K562 (cell line): ENCODE measurements around the gene HACD1. TPM values are rescaled to one million over a fixed set of nuclear protein-coding genes. Genes with fewer than 3 reads are reported as not detected.

Source experiments
- ATAC-seq: fragments of 200-7000 bp; cut with Tn5 transposase; 3 replicates; pipeline ENCODE4 v1.9.1; 2020; ENCODE audit warnings: moderate library complexity
- BruUV-seq: library from RNA; stranded (reverse); fragments of 400-500 nt; replicated peaks from 2 replicates; lab custom pipeline; 2021; lab: Mats Ljungman, UMichigan
- CTCF ChIA-PET: fragments of 300-600 bp; formaldehyde crosslinking; extraction: SDS; loops from one replicate; lab custom pipeline; 2021; ENCODE audit warnings: low intra/inter-chr PET ratio; lab: Yijun Ruan, JAX
- POLR2A ChIA-PET: fragments of 300-600, 350-650 bp; sonication (Branson Sonifier 250); formaldehyde crosslinking; extraction: SDS; loops from one replicate; lab custom pipeline; 2021; ENCODE audit warnings: antibody characterized with exemption, inconsistent platforms; lab: Yijun Ruan, JAX
- DNase-seq, 4 experiments: peaks; one replicate each; pipeline versions ENCODE4 v3.0.0 to v3.0.0-alpha.2; 2011 to 2018; ENCODE audit warnings: low spot score in 3 of 4, mixed read lengths in 3 of 4; ENCODE audit errors: extremely low read depth in 1 of 4
- FAIRE-seq: peaks from 2 replicates; lab custom pipeline; 2011; peaks lifted over from hg19 to GRCh38; lab: Jason Lieb, UNC
- H2AFZ ChIP-seq: 2 replicates; pipeline ENCODE4 v1.6.0; 2011; ENCODE audit warnings: low read depth, low read length, control low read depth, inconsistent platforms
- H3K27ac ChIP-seq: fragments of 200-600 bp; 3 replicates; pipeline ENCODE4 v1.8.0; 2011; ENCODE audit warnings: low read depth, mild to moderate bottlenecking, control low read depth, inconsistent platforms, low read length, moderate library complexity, mixed read lengths; ENCODE audit errors: extremely low read depth
- H3K27me3 ChIP-seq, 2 experiments: fragments of 300-600 bp in 1 of 2; 2 replicates in 1 of 2; 3 replicates in 1 of 2; pipeline versions ENCODE4 v1.6.0 to v1.8.0; 2011; ENCODE audit warnings: inconsistent platforms in 2 of 2, low read length in 2 of 2, mild to moderate bottlenecking in 1 of 2, mixed read lengths in 1 of 2, moderate library complexity in 1 of 2; ENCODE audit not compliant: control insufficient read depth in 2 of 2, insufficient read depth in 2 of 2
- H3K36me3 ChIP-seq: fragments of 300-600 bp; 3 replicates; pipeline ENCODE4 v1.8.0; 2011; ENCODE audit warnings: mild to moderate bottlenecking, low read length, inconsistent platforms; ENCODE audit not compliant: control insufficient read depth, insufficient read depth
- H3K4me1 ChIP-seq, 2 experiments: fragments of 200-600 bp in 1 of 2; replicated peaks in 1 of 2; 2 replicates in 1 of 2; 3 replicates in 1 of 2; pipeline versions ENCODE4 v1.5.1 to v1.8.0; 2011; ENCODE audit warnings: inconsistent platforms in 2 of 2, low read length in 2 of 2, mild to moderate bottlenecking in 1 of 2, mixed read lengths in 1 of 2, moderate library complexity in 1 of 2; ENCODE audit not compliant: control insufficient read depth in 2 of 2, insufficient read depth in 2 of 2
- H3K4me2 ChIP-seq: 2 replicates; pipeline ENCODE4 v1.6.1; 2011; ENCODE audit warnings: low read length, control low read depth, inconsistent platforms, mixed read lengths; ENCODE audit not compliant: insufficient read depth
- H3K4me3 ChIP-seq: fragments of 200-600 bp; sonication (generic), shearing (Covaris generic); 2 replicates; pipeline ENCODE4 v1.5.1; 2016; ENCODE audit warnings: control low read depth, inconsistent platforms
- H3K79me2 ChIP-seq: fragments of 200-600 bp; 3 replicates; pipeline ENCODE4 v1.8.0; 2011; ENCODE audit warnings: low read length, inconsistent platforms; ENCODE audit not compliant: control insufficient read depth, insufficient read depth
- H3K9ac ChIP-seq, 2 experiments: 2 replicates each; pipeline versions ENCODE4 v1.6.0 to v1.6.1; 2011; ENCODE audit warnings: low read depth in 2 of 2, low read length in 2 of 2, control low read depth in 1 of 2, inconsistent platforms in 1 of 2, mild to moderate bottlenecking in 1 of 2, mixed read lengths in 1 of 2; ENCODE audit not compliant: insufficient read depth in 1 of 2
- H3K9me1 ChIP-seq: one replicate; pipeline ENCODE4 v1.6.0; 2011; ENCODE audit warnings: inconsistent platforms, mild to moderate bottlenecking, low read length, moderate library complexity; ENCODE audit not compliant: control insufficient read depth, insufficient read depth
- H3K9me3 ChIP-seq: replicated peaks from 2 replicates; pipeline ENCODE4 v1.5.1; 2011; ENCODE audit warnings: low read depth, low read length, inconsistent platforms; ENCODE audit not compliant: control insufficient read depth, insufficient read depth
- H4K20me1 ChIP-seq: replicated peaks from 2 replicates; pipeline ENCODE4 v1.6.1; 2011; ENCODE audit warnings: low read length, inconsistent platforms, mixed read lengths; ENCODE audit not compliant: control insufficient read depth, insufficient read depth
- ASH1L ChIP-seq: fragments of 450-650 bp; IDR thresholded peaks from 2 replicates; pipeline ENCODE4 v1.6.1; 2018; ENCODE audit warnings: borderline replicate concordance, mild to moderate bottlenecking, low read depth; ENCODE audit not compliant: partially characterized antibody
- CC2D1A ChIP-seq: fragments of 450-650 bp; IDR thresholded peaks from 2 replicates; pipeline ENCODE4 v1.6.1; 2017; ENCODE audit warnings: mild to moderate bottlenecking
- FOXK2 ChIP-seq, 2 experiments: fragments of 450-650 bp; IDR thresholded peaks in 1 of 2; conservative IDR thresholded peaks in 1 of 2; 2 replicates each; pipeline ENCODE4 v1.6.1; 2016; ENCODE audit warnings: low read depth in 2 of 2, mild to moderate bottlenecking in 1 of 2
- MCM7 ChIP-seq, 2 experiments: fragments of 450-650 bp; IDR thresholded peaks; 2 replicates each; pipeline ENCODE4 v1.6.1; 2016 to 2018
- NFYB ChIP-seq: IDR thresholded peaks from 2 replicates; pipeline ENCODE4 v1.6.1; 2011; ENCODE audit warnings: mild to moderate bottlenecking, moderate library complexity; ENCODE audit not compliant: insufficient read length; ENCODE audit errors: extremely low read depth
- ZNF121 ChIP-seq: sonication (generic); formaldehyde crosslinking; conservative IDR thresholded peaks from 2 replicates; pipeline ENCODE4 v1.8.0; 2022; ENCODE audit warnings: missing genetic modification reagents
- ZNF324 ChIP-seq: fragments of 250-450 bp; sonication (Bioruptor Pico); IDR thresholded peaks from 2 replicates; pipeline ENCODE4 v1.4.0; 2020; ENCODE audit warnings: mild to moderate bottlenecking
- WGBS: fragments of 100-300 bp; shearing (Covaris generic); methylation state at CpG from one replicate; pipeline ENCODE4 v1.1.6; 2016; ENCODE audit warnings: low coverage, mixed read lengths; ENCODE audit not compliant: insufficient coverage; ENCODE audit errors: missing lambda C conversion rate; 5-methylcytosine and 5-hydroxymethylcytosine counted together
- in situ Hi-C: fragments of 300-500 bp; cut with MboI; formaldehyde crosslinking; loops from 4 replicates; pipeline ENCODE4 v1.15.0; 2018; ENCODE audit warnings: inconsistent platforms, mixed read lengths
- intact Hi-C: fragments of 100-400 bp; cut with micrococcal nuclease; formaldehyde crosslinking; loops from 2 replicates; pipeline ENCODE4 v1.14.2; 2022
- polyA plus RNA-seq, 8 experiments: library from polyadenylated mRNA; depleted of rRNA in 4 of 8; stranded (reverse) in 5 of 8; unstranded in 3 of 8; fragments of >200 nt; fragmentation: Nextera tagmentation in 2 of 8; fragmentation: Illumina TruSeq in 1 of 8; extraction: Ambion mirVana in 2 of 8; extraction: Trizol in 1 of 8; gene quantifications; 2 replicates each; pipeline versions ENCODE4 v1.2.1 to v1.2.3, GENCODE V29; 2011 to 2014; ENCODE audit warnings: inconsistent platforms in 1 of 8, missing spikeins in 1 of 8
- total RNA-seq, 7 experiments: library from RNA; depleted of rRNA in 6 of 7; stranded (reverse); fragments of >200 nt in 6 of 7; fragmentation: Illumina TruSeq in 2 of 7; extraction: Trizol in 2 of 7; gene quantifications; 2 replicates each; pipeline versions ENCODE4 v1.2.1 to v1.2.3, GENCODE V29; 2011 to 2021; ENCODE audit warnings: low replicate concordance in 1 of 7

HACD1 gene
- total and polyA plus RNA-seq, 9 of the 15 experiments (the other 6 are each of a cell fraction or from before 2014, with no cell fraction given) = 0.99 to 4.5 (median 2.4) TPM

DNA sequence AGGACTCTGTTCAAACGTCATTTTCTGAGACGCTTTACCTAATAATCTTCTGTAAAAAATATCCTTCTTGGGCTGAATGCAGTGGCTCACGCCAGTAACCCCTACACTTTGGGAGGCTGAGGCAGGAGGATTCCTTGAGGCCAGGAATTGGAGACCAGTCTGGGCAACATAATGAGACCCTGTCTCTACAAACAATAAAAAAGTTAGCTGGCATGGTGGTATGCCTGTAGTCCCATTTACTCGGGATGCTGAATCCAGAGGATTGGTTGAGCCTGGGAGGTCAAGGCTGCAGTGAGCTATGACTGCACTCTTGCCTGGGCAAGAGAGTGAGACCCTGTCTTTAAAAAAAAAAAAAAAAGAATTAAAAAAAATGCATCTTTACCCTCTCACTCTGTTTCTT is 31.9 kb upstream of the HACD1 start:
- Histone ChIP-seq H3K27me3 (no peaks in the 10 kb centered on the region), H3K4me3 (no peak overlapping the region), H3K9me3 (peaks cover 5% of the 10 kb centered on the region; the same call in 1 of the 2 replicates), H3K79me2 (peaks cover 98% of the 10 kb centered on the region), H2AFZ (no peak overlapping the region), H3K9ac (no peak overlapping the region), H3K27ac (no peak overlapping the region), H4K20me1 (peaks cover 4% of the 10 kb centered on the region; the same call in 1 of the 2 replicates), H3K4me2 (no peak overlapping the region), H3K9me1 (no peaks in the 10 kb centered on the region), H3K4me1 (peaks cover 0 to 23% of the 10 kb centered on the region in 2 experiments; a peak in 2 of 5 replicates), H3K36me3 (peaks cover 56% of the 10 kb centered on the region)
- intact Hi-C loops (no loop called here), in situ Hi-C loops (no loop called here)
- TF ChIP-seq ZNF121 (CRISPR knock-in tag) (peak; percentile 48; the same call in 1 of the 2 replicates), NFYB (no peak)
- CTCF ChIA-PET = no interaction called here
- no peak for DNase-seq
- no peak for ATAC-seq
- POLR2A ChIA-PET = interaction anchor here (1.1 kb wide), 1 partner anchor 26 kb away, joined by 4 read pairs; no protein-coding TSS in a partner anchor
- BruUV-seq = no TSS peak
- no peak for FAIRE-seq
- 89% methylated on average over 4 of the region's 4 CpGs for WGBS

- ATAC-seq = no peak
- CTCF ChIA-PET = no interaction called here
- no peaks in the 10 kb centered on the region for H3K9me1 ChIP-seq
- peaks cover 5% of the 10 kb centered on the region; the same call in 1 of the 2 replicates for H3K9me3 ChIP-seq
- peaks cover 51% of the 10 kb centered on the region for H3K36me3 ChIP-seq
- H3K9ac ChIP-seq = no peak overlapping the region
- in situ Hi-C loops = no loop called here
- peaks cover 98% of the 10 kb centered on the region for H3K79me2 ChIP-seq
- no peak overlapping the region for H2AFZ ChIP-seq
- H3K27ac ChIP-seq = no peak overlapping the region
- H3K4me2 ChIP-seq = no peak overlapping the region
- H3K27me3 ChIP-seq = no peaks in the 10 kb centered on the region
- WGBS = 78% methylated on average over 10 of the region's 10 CpGs
- FAIRE-seq = no peak
- peaks cover 0 to 18% of the 10 kb centered on the region in 2 experiments; a peak in 2 of 5 replicates for H3K4me1 ChIP-seq
- no peak overlapping the region for H3K4me3 ChIP-seq
- intact Hi-C loops = no loop called here
- TF ChIP-seq MCM7 (IDR thresholded peaks at IDR 0.05) = no peak
- 0 out of 2 replicates have a peak, but pooled peaks have one; percentile 11 for TF ChIP-seq ZNF324
- TF ChIP-seq NFYB = peak; percentile 80
- peak; percentile 71; the same call in 1 of the 2 replicates for TF ChIP-seq CC2D1A
- peak; percentile 60 for TF ChIP-seq ASH1L
- TF ChIP-seq FOXK2 (conservative IDR thresholded peaks at IDR 0.05 in 1 of 2, IDR thresholded peaks at IDR 0.05 in 1 of 2; ENCODE audit: low read depth in 2 of 2) = no peak
- DNase-seq = no peak
- peaks cover 4% of the 10 kb centered on the region; the same call in 1 of the 2 replicates for H4K20me1 ChIP-seq
- POLR2A ChIA-PET = interaction anchor here (1.1 to 1.7 kb wide), 4 partner anchors 11 to 32 kb away, joined by 4 to 5 read pairs (median 4); no protein-coding TSS in a partner anchor
- no TSS peak for BruUV-seq
Observed at GRCh38 chr10:17648243-17649035, 31.3 kb upstream of the HACD1 start.
